ENCODE data around the gene MEGF8. TPM values are rescaled to one million over a fixed set of nuclear protein-coding genes. Genes with fewer than 3 reads are reported as not detected.
A peak's percentile ranks its signal among the peaks of the same experiment; 100 is the strongest.

The MEGF8 gene
- total RNA-seq, 1 donor from 2014 or later, result 113 TPM

DNA sequence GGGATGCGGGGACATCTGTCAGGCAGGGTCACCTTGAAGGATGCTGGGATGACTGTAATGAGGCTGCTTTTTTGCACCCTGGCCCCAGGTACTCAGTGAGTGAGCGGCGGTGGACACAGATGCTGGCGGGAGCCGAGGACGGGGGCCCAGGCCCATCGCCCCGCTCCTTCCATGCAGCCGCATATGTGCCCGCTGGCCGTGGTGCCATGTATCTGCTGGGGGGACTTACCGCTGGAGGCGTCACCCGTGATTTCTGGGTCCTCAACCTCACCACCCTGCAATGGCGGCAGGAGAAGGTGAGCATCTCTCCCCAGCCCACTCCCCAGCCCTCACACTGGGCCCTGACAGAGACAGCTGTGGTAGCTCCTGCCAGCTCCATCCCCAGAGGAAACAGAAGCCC lies 31.3 kb downstream of the MEGF8 start:
- DNase-seq (ENCODE audit: low read depth), result no peak

DNA sequence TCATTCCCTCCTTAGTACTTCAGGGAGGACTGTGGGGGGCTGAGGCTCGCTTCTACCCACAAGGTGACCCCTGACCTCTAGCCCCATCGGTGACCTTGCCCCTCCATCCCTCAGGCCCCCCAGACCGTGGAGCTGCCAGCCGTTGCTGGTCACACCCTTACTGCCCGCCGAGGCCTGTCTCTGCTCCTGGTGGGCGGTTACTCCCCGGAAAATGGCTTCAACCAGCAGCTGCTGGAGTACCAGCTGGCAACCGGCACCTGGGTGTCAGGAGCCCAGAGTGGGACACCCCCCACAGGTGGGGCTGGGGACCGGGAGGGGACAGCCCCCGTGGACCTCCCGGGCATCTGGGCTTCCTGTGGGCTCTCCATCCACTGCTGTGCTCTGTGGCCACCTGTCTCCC lies 31.9 kb downstream of the MEGF8 start:
- DNase-seq (ENCODE audit: low read depth), result no peak

DNA sequence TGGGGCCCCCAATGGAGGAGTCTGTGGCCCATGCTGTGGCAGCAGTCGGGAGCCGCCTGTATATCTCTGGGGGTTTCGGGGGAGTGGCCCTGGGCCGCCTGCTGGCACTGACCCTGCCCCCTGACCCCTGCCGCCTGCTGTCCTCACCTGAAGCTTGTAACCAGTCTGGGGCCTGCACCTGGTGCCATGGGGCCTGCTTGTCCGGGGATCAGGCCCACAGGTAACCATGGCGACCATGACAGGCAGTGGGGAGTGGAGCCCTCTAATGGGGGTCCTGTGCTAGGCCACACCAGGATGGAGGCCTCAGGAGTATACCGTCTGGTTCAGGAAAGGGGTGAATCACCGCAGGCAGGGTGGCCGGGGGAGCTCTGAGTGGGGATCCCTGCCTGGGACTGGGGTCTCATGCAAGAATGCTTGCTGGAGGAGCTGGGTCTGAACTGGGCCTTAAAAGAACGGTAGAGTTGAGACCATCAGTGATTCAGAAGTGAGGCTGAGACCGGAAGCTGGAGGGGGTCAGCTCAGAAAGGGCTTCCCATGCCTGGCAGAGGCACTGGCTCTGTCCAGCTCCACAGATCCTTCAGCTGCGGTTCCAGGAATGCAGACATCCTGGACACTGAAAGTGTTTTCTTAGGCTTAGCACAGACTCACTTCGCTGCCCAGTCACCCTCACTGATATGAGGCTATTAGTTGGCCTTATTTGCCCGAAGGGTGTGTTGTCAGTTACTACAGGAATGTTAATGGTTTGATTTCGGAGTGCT lies 35.5 kb downstream of the MEGF8 start:
- DNase-seq (ENCODE audit: low read depth), result no peak

- DNase-seq (ENCODE audit: low read depth), result no peak
These were observed 36.1 kb downstream of the MEGF8 start for GRCh38 chr19:42361545-42361910.

DNA sequence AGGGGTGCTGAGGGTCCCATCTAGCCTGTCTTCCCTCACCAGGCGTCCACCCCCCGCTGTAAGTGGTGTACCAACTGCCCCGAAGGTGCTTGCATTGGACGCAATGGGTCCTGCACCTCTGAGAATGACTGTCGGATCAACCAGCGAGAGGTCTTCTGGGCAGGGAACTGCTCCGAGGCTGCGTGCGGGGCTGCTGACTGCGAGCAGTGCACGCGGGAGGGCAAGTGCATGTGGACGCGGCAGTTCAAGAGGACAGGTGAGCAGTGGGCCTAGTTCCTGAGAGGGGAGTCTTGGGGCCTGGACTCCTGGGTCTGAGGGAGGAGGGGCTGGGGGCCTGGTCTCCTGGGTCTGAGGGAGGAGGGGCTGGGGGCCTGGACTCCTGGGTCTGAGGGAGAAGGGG lies 36.9 kb downstream of the MEGF8 start:
- DNase-seq (ENCODE audit: low read depth), result no peak

DNA sequence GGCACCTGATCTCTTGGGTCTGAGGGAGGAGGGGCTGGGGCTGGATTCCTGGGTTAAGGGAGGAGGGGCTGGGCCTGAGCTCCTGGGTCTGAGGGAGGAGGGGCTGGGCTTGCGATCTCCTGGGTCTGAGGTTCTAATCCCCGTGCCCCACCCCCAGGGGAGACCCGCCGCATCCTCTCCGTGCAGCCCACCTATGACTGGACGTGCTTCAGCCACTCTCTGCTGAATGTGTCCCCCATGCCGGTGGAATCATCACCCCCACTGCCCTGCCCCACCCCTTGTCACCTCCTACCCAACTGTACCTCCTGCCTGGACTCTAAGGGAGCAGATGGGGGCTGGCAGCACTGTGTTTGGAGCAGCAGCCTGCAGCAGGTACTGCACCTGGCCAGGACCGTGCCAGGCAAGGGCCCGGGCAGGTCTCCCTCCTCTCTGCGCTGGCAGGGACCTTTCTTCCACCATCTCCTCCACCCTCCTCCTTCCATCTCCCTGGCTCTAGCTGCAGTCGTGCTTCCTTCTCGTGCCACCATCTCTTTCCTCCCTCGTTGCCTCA lies 37.5 kb downstream of the MEGF8 start:
- no peak for DNase-seq (ENCODE audit: low read depth)

DNA sequence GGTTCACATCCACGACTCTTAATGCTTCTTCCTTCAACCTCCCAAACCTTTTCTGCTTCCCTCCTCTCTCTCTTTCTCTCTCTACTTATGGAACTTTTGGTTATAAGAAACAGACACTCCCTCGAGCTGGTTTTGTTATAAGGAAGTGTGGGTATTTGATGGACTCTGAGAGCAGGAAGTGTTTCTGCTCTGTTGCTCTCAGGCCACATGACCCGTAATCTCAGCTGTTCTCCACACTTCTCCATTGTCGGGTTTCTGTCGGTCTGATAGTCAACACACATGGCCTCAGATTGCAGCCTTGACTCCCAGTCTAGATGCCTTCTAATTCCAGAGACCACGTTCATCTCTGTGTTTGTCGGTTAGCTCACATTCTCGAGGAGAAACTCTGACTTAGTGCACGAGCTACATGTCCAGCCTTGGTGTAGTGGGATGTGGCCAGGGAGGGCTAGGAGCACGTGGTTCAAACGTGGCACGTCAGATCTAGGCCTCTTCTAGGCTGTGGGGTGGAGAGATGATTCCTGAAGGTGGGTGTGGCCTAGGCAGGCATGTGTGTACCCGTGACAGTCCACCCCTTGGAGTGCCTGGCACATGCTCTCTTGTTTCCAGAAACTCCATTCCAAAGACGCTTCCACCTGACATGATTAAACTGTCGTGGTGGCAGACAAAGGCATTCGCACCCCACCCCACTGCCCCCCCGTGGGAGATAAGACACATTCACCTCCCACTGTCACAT lies 38.3 kb downstream of the MEGF8 start:
- DNase-seq (ENCODE audit: low read depth), result peak; percentile 9

GRCh38 chr19:42366673-42367072 lies 41.2 kb downstream of the MEGF8 start:
- no peak for DNase-seq (ENCODE audit: low read depth)

DNA sequence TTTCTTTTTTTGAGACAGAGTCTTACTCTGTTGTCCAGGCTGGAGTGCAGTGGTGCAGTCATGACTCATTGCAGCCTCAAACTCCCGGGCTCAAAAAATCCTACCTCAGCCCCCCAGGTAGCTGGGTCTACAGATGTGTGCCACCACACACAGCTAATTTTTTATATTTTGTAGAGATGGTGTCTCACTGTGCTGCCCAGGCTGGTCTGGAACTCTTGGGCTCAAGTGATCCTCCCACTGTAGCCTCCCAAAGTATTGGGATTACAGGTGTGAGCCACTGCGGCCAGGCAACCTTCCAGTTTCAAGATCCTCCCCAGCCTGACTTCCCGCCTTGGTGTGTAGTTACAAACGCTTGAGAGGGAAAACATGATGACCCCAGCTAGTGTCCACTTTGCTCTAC lies 42.5 kb downstream of the MEGF8 start:
- DNase-seq (ENCODE audit: low read depth), result no peak

GRCh38 chr19:42368360-42368759 lies 42.9 kb downstream of the MEGF8 start:
- DNase-seq (ENCODE audit: low read depth), result no peak

- no peak for DNase-seq (ENCODE audit: low read depth)
These were observed 43.3 kb downstream of the MEGF8 start for GRCh38 chr19:42368765-42369164.

- DNase-seq (ENCODE audit: low read depth), result no peak
These were observed 44.1 kb downstream of the MEGF8 start for GRCh38 chr19:42369433-42370067.

- no peak for DNase-seq (ENCODE audit: low read depth)
These were observed 44.7 kb downstream of the MEGF8 start for GRCh38 chr19:42370068-42370520.

DNA sequence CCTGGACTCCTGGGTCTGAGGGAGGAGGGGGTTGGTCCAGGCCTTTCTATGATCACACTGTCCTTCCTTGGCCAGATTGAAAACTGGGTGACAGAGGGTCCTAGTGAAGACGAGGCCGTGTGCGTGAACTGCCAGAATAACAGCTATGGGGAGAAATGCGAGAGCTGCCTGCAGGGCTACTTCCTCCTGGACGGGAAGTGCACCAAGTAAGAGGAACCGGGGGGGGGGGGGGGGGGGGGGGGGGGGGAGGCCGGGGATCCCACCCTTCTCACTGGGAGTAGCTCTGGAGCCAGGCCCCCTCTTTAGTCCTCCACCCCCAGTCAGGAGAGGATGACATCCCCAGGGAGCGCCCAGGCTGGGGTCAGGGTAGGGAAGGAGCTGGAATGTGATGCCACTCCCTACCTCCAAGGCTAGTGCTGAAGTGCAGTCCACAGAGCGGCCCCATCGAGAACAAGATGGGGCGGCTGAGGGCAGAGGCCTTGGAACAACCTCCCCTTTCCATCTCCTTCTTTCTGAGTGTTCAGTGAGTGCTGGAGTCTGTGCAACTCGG lies 45.3 kb downstream of the MEGF8 start:
- DNase-seq (ENCODE audit: low read depth), result no peak

DNA sequence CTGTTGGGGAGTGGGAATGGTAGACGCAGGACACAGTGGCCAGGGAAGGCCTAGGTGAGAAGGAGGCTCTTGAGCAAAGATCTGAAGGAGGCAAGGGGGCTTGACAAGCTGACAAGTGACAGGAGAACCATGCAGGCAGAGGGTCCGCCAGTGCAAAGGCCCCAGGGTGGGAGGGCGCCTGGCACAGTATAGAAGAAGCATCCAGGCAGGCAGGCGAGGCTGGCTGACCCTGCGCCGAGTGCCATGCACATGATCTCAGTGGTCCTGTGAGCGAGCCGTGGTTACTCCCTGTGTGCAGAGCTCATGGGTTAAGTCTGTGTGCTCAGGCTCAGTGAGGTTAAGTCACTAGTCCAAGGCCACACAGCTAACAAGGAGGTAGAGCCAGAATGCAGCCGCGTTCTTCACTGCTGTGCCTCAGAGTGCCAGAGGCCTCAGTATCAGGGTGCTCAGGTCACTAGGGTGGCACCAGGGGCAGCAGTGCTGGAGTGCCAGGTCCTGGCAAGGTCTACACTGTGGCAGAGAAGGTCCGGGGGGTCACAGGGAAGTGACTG lies 49.5 kb downstream of the MEGF8 start:
- no peak for DNase-seq (ENCODE audit: low read depth)

GRCh38 chr19:42375415-42376176 lies 50.2 kb downstream of the MEGF8 start:
- DNase-seq (ENCODE audit: low read depth), result no peak

DNA sequence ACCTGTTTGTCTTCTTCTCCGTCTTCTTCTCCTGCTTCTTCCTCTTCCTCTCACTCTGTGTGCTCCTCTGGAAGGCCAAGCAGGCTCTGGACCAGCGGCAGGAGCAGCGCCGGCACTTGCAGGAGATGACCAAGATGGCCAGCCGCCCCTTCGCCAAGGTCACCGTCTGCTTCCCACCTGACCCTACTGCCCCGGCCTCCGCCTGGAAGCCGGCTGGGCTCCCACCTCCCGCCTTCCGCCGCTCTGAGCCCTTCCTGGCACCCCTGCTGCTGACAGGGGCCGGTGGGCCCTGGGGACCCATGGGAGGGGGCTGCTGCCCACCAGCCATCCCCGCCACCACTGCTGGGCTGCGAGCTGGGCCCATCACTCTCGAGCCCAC lies 50.7 kb downstream of the MEGF8 start:
- no peak for DNase-seq (ENCODE audit: low read depth)

- no peak for DNase-seq (ENCODE audit: low read depth)
These were observed 53.1 kb downstream of the MEGF8 start for GRCh38 chr19:42378225-42379215.

DNA sequence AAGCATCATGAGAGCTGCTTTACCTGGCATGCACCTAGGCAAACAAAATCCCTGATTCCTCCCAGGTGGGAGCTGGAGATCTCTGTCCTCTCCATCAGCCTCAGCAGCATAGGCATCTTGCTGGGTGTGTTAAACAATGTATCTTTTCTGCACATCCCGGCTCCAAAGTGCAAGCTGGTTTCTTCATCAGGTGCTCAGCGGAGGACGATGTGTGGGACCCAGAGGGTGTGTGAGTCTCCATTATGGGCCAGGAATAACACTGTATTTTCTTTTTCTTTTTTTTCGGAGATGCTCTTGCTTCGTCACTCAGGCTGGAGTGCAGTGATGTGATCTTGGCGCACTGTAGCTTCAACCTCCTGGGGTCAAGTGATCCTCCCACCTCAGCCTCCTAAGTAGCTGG lies 54.7 kb downstream of the MEGF8 start:
- DNase-seq (ENCODE audit: low read depth), result no peak
